HG03039 (cell line): ENCODE results near the gene SH3YL1.

Experiments used
- ATAC-seq: cut with Tn5 transposase; IDR thresholded peaks from one replicate; pipeline ENCODE4 v1.9.1; 2021; ENCODE audit warnings: mild to moderate bottlenecking, moderate library complexity; ENCODE audit not compliant: unreplicated experiment

SH3YL1 gene

DNA sequence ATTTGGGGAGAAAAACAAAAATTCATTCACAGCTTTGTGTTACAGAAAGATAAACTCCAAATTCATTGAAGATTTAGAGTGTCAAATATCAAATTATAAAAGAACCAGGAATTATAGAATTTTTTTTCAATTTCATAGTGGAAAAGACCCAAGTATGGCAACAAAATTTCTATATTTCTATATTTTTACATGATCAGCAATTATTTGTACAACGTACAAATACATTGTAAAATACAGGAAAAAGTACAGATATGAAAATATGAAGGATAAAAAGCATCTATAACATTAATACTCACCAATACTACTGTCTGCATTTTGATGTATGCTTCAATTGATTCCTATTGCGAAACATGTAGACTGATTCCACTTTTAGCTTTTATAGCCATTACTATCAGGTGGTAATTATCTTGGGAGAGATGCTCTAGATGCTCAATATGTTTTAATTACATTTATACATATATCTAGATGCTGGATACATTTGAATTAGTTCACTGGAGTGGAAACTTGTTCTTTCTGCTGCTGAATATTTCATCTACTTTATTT is 4.0 kb downstream of the SH3YL1 start:
- no peak for ATAC-seq

DNA sequence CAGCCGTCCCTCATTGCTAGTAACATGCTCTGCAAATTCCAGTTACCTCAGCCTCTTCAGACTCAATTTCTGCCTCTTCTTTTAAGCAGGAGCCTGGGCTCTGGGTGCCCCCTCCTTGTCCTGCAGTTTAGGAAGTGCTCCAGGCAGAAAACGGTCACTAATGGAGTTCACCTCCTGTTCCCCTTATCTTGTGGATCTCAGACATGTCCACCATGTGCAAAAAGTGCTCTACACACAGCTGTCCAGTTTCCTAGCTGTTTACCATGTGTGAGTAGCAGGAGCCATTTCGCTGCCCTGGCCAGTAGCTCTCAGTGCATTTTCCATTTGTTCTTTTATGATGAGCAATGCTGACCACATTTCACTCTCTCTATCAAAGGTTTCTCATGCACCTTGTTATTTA is 4.9 kb downstream of the SH3YL1 start:
- no peak for ATAC-seq

DNA sequence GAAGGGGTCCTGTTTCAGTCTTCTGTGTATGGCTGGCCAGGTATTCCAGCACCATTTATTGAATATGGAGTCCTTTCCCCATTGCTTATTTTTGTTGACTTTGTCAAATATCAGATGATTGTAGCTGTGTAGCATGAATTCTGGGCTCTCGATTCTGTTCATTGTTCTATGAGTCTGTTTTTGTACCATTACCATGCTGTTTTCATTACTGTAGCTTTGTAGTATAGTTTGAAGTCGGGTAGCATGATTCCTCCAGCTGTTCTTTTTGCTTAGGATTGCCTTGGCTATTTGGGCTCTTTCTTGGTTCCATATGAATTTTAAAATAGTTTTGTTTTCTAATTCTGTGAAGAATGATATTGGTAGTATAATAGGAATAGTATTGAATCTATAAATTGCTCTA is 6.0 kb downstream of the SH3YL1 start:
- ATAC-seq, result no peak

DNA sequence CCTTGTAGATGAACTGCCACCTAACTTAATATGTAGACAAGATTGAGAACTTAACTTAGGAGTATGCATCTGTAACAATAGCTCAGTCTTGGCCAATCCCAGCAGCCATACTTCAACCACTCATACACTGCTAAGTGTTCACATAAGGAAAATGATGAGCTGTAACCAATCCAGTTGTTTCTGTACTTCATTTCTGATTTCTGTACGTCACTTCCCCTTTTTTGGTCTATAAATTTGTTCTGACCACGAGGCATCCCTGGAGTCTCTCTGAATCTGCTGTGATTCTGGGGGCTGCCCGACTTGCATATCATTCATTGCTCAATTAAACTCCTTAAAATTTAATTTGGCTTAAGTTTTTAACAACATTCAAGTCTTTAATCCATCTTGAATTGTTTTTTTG is 6.4 kb downstream of the SH3YL1 start:
- no peak for ATAC-seq

DNA sequence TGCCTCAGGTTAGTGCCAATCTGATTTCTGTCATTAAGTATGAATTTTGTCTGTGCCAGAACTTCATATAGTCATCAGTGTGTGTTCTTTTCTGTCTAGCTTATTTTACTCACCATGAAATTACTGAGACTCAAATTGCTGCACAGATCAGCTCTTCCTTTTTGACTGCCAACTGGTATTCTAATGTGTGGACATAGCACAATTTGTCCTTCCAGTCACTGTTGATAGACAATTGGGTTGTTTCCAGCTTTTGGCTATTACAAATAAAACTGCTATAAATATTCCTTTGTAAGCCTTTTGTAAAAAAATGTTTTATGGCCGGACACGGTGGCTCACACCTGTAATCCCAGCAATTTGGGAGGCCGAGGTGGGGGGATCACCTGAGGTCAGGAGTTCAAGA is 7.7 kb downstream of the SH3YL1 start:
- no peak for ATAC-seq

DNA sequence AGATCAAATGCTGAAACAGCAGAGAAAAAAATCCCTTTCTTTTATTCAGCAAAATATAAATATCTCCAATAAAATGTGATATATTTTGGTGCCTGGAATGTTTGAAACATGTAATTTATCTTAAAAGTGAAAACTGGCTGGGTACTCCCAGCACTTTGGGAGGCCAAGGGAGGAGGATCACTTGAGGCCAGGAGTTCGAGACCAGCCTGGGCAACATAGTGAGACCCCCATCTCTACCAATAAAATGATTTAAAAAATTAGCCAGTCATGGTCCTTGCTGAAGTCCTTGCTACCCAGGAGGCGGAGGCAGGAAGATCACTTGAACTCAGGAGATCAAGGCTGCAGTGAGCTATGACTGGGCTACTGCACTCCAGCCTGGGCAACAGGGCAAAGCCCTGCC is 8.6 kb downstream of the SH3YL1 start:
- no peak for ATAC-seq

DNA sequence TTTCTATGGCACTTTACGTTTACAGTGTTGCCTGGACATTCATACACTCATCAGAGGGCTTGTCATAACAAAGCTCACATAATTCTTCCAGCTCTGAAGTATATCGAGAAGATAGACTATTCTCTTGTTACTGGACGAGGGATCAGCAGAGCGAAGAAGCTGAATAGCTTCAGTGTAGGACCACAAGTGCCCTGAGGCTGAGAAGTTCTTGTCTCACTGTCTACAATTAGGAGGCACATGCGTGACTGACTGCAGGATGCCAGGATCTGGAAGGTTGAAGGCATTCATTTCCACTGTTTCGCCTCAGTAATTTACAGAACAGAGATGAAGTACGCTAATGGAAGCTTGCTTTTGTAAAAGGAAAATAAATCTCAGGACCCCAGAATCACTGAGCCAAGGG is 9.6 kb downstream of the SH3YL1 start:
- no peak for ATAC-seq

DNA sequence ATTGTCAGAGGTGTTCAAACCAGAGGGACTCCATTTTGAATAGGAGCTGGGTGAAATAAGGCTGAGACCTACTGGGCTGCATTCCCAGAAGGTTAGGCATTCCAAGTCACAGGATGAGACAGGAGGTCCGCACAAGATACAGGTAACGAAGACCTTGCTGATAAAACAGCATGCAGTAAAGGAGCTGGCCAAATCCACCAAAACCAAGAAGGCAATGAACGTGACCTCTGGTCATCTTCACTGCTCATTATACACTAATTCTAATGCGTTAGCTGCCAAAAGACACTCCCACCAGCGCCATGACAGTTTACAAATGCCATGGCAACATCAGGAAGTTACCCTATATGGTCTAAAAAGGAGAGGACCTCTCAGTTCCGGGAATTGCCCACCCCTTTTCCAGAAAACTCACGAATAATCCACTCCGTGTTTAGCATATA is 10.6 kb downstream of the SH3YL1 start:
- no peak for ATAC-seq

DNA sequence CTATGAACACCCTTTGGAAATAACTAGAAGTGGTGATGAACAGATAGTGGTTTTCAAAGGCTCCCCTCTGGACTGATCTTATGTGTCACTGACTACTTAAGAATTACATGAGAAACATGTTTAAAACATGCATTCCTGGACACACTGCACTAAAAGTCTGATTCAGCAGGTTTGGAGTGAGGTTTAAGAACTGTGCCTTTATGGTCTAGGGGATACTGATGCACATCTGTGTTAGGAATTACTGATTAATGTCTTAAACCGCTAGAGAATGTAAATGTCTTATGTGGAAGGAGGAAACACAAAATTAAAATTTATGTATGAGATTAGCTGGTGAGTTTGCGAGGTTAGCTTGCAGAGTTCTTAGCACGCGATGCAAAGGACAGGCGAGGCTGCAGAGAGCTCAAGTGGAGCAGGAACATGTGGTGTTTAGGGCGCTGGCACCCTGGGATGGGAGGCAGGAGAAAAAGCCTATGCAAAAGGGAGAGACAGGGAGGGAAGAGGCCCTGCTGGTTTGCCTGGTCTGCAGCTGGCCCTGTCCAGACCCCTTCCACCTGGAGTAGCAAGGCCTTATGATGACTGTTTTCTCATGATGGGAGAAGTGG is 11.7 kb downstream of the SH3YL1 start:
- ATAC-seq, result no peak

DNA sequence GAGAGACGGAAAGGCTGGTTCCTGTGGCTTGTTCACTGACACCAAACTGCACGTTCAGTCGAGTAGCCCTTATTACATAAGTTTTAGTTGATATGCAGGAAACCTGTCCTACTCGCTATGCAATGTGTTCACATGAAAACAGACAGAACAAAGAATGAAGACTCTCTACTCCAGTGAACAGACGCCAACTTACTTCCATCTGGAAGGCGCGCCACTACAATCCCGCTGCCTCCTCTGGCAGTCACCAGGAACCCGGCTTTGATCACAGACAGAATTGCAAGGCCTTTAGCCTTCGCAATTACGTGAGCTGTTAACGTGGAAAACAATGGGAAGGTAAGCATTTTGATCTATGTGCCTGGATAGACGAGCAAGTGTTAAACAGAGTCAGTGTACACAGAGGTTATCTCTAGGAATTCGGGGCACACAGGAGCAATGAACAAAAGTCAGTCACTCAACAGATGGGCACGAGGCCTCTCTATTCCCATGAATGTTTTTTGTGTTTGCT is 14.2 kb downstream of the SH3YL1 start:
- no peak for ATAC-seq

DNA sequence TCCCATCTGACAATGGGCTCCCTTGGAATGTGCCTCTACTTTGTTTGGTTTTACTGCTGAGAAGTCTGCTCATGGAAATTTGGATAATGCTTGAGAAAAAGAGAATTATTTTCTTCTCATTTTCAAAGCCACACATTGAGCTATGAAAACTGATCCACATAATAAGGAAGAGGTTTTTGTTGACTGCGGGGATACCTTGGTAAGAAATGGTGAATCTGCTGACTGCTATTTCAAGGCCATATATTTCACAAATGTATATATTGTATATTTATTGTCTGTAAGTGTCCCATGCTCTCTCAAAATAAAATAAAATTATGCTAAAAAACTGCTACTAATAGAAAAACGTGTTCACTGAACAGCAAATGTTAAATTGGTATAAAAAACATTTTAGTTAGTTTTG is 15.1 kb downstream of the SH3YL1 start:
- ATAC-seq, result no peak

DNA sequence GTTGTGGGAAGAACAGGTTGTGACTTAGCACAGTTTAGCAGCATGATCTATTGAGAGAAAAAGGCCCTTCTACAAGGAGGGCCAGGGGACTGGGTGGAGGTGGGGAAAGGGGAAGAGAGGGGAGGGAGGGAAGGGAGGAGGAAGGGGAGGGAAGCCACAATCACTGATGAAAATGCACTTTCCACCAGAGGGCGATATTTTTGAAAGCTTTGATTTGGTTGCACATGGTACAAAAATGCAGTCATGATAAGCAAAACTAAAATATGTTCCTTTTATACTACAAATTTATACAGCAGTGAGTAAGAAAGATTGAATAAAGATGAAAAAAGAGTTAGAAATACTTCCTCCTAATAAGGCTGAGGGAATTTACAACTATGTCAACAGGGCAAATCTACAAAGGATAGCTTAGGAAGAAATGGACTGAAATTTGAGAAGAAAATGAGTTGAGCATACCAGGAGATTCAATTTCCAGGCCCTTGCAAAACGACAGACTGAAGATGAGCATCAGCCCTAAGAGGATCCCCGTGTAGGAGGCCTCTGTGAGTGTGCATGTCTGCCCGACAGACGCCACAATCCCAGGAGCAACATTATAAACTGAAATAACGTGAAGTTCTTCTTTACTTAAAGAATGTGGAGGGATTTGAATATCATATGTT is 17.2 kb downstream of the SH3YL1 start:
- ATAC-seq, result no peak

DNA sequence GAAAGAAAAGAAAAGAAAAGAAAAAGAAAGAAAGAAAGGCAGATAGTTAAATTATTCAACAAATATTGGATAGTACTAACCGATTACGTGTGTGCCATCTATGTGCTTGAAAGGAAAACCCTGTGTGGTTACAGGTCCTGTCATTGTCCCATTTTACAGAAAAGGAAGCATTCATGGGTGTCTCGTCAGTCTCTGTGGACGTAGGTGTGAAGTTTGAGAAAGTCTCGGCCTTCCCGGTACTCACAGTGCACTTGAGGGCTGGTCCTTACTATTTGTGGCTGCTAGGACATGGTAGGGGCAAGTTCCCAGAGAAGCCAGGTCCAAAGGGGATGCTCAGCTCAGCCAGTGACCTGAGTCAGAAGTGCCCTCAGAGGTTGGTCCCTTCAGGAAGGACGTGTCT is 19.3 kb downstream of the SH3YL1 start:
- ATAC-seq, result no peak

DNA sequence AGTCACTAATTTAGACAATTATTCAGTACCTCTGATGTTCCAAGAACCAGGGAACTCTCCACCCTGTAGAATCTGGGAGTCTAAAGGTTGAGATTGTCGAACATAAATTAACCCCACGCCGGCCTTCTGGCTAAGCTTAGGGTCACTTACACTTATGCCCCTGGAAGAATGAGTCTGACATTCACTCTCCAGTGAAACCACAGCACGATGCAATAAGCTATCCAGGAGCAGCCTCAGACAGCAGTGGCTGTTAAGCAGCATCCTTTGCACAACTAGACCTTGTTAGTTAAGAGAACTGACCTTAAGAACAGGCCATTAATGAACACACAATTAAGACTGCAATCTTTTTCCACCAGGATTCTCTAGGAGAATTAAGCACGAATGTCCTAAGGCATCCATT is 25.0 kb downstream of the SH3YL1 start:
- no peak for ATAC-seq

DNA sequence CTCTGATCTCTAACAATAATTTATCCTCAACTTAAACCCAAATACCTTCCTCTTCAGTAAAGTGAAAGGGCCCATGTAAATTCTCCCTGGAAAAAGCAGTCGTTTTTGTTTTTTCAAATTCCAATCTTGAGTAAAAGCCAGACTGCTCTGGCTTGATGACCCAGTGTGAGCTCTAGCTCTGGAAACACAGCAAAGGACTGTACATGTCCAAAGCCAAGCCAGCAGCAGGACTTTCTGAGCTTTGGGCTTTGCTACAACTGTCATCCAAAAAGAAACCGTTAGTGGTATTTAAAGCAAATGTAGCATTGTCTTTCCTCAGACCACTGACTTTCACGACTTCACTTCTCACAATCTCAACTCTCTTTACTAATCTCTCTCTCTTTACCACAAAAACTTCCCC is 25.4 kb downstream of the SH3YL1 start:
- no peak for ATAC-seq

DNA sequence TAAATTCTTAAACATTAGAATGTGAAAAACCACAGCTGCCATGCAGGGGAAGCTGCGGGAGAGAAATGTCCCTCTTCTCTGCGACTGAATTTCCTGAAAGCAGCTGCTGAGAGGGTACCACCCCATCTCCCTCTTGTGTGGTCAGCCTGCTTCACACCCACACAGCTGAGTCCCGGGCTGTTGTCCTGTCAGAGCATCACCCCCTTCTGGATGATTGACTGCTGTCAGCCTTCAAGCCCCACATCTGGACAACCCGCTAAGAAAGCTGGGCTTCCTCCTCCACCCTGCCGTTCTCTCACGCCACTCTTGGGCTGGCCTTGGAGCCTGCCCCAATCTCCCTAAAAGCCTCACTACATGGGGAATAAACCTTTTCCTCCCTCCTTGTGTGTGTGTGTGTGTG is 26.0 kb downstream of the SH3YL1 start:
- no peak for ATAC-seq

DNA sequence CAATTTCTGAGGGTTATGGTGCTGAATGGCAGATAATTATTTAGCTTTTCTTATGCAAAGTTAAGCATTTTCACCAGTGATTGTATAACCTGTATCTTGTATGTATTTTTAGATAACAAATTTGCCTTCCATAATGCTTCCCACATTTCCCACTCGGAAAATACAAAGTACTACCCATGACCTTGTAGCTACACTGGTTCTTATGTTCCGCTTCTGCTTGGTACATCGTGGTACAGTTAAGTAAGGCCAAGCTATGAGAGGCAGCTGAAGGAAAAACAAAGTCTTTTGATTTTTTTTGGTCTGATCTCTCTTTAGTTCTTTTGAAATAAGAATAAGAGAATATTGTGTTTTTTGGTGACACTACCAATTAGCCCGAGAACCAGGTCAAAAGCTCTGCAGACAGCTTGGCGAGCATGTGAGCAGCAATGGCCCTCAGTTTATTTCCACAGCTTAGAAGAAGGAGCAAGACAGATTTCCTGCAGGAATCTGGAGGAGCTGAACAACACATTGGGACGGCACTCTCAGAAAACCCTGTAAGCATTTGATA is 26.8 kb downstream of the SH3YL1 start:
- ATAC-seq, result no peak

DNA sequence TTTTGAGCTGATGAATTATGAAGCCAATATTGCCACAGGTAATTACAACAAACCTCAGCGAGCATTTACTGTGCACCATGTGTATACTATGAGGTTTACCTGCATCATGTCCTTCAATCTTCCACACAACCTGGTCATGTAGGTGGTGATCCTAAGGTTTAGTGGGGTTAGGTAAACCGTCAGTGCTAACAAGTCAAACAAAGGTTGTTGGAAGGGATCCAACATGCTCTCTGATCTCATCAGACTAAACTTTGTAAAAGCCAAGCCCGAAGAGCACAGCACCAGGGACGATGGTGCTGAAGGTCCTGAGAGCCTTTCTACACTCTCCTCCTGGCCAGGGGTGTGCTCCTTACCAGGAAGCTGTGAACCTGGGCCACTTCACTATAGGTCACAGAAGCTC is 29.4 kb downstream of the SH3YL1 start:
- no peak for ATAC-seq

DNA sequence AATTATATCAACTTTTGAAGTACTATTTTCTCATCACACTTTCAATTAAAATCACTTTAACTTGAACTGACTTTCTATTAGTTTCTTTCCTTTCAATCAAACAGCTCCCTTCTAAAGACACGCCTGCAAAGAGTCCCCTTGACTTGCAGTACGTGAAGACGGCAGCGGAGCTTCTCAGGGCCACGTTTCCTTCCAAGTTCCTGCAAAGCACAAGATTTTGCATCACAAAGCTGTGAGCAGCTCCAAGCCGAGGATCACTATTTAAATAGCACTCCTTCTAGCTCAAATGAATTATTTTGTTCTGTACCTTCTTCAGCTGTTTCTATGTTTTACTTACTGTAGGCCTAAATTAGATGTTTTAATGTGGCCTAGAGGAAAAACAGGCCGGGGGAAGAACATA is 30.8 kb downstream of the SH3YL1 start:
- no peak for ATAC-seq

DNA sequence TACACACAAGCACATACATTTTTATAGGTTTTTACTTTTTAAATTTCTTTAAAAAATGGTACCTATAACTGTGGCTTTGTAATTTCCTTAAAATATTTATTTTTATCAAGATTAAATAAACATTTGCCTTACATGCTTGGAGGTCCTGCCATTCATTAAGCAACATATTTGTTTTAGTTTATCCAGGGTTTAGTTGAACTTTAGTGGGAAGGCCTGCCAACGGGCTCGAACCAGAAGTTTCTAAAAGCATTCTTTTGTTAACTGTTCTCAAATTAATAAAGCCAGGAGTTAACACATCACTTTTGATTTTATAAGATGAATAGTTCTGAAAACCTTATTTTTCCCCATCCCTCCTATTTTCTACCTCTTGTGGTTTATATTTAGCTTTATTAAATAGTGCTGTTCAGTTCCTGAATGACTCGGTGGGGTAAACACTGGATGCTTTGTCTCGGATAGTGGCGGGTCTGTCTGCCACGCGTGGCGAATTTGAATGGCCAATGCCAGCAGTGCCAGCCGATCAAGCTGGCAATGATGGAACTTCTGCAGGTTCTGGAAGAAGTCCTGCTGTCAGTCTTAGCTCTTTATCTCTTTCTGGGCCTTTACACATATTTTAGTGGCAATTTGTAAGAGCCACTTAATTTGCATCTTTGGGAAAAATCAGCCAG is 32.2 kb downstream of the SH3YL1 start:
- no peak for ATAC-seq

DNA sequence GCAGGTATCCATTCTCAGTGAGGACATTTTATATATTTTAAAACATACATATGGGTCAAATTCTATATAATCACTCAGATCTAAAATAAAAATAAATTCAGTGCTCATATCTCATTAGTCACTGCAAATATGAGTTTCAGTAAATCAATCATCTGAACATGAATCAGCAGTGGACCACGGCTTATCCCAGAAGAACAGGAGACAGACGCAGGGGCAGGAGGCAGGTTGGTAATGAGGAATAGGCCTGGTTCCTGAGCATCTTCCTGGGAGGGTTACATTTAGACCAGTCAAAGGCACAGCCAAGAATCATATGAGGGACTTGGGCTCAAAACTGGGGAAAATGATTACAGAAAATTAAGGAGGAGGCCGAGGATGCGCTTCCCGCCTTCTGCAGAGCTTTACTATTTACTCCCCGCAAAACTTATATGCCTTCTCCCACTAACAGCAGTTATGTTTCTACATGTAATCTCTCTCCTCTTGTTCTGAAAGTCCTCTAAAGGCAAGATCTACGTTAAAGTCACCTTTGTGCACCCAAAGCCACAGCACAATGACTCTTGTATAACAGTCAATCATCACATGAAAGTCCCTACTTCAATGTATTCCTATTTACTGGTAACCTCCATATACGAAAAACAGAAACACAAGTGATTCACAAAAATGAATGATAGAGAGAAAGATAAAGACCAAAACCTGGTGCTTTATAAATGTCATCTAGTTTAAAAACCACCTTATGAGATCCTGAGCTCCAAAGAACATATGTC is 35.1 kb downstream of the SH3YL1 start:
- ATAC-seq, result no peak
